Stimulated activated CD8-positive, alpha-beta memory T cell treated with anti-CD3 and anti-CD28 coated beads, Interleukin-2, amount 100 ng/mL, for 48 hours (primary cell): ENCODE results near the gene FGD3.

Source experiments
- DNase-seq, 2 donors: peaks; one replicate each; pipeline ENCODE4 v3.0.0-alpha.2; 2020; ENCODE audit warnings: low read depth in 2 of 2

FGD3 gene

GRCh38 chr9:93052791-93053540, 105.6 kb downstream of the FGD3 start:
- DNase-seq = no peak

GRCh38 chr9:93053781-93054331, 106.5 kb downstream of the FGD3 start:
- DNase-seq = no peak

- DNase-seq = no peak
Measured at GRCh38 chr9:93054758-93055704, 107.7 kb downstream of the FGD3 start.

GRCh38 chr9:93057042-93057702, 109.8 kb downstream of the FGD3 start:
- DNase-seq = no peak

- no peak for DNase-seq
Measured at GRCh38 chr9:93057703-93058354, 110.5 kb downstream of the FGD3 start.

- peak; percentile 47 to 61 for DNase-seq
Measured at GRCh38 chr9:93058355-93059010, 111.2 kb downstream of the FGD3 start, which contains the start of gene SUSD3. SUSD3 (plus strand) TSS chr9:93058701; CDS start chr9:93058743, 42 bp downstream.

- no peak for DNase-seq
Measured at GRCh38 chr9:93059011-93059714, 111.8 kb downstream of the FGD3 start.

GRCh38 chr9:93059715-93060578, 112.6 kb downstream of the FGD3 start:
- DNase-seq = no peak

- no peak for DNase-seq
Measured at GRCh38 chr9:93060746-93061259, 113.5 kb downstream of the FGD3 start.

GRCh38 chr9:93061260-93061751, 114.0 kb downstream of the FGD3 start:
- DNase-seq = no peak

- no peak for DNase-seq
Measured at GRCh38 chr9:93061791-93062763, 114.8 kb downstream of the FGD3 start.

- DNase-seq = peak; percentile 76 to 81
Measured at GRCh38 chr9:93064392-93065134, 117.2 kb downstream of the FGD3 start.

- DNase-seq = no peak
Measured at GRCh38 chr9:93065135-93065720, 117.9 kb downstream of the FGD3 start.

GRCh38 chr9:93066978-93067603, 119.8 kb downstream of the FGD3 start:
- DNase-seq = no peak

- DNase-seq = no peak
Measured at GRCh38 chr9:93068956-93069355, 121.6 kb downstream of the FGD3 start.

- no peak for DNase-seq
Measured at GRCh38 chr9:93071464-93071863, 124.1 kb downstream of the FGD3 start.
